ENCODE measurements around the gene ZNF280B. TPM values are rescaled to one million over a fixed set of nuclear protein-coding genes. Genes with fewer than 3 reads are reported as not detected.
"Not testable (repeated sequence)": the region's sequence is repeated elsewhere in the genome, so short reads cannot be mapped to it uniquely, and the experiment has no call there.

The ZNF280B gene
- total RNA-seq, 2 donors from 2014 or later = 0.46 to 0.81 TPM

GRCh38 chr22:22513619-22514018, 5.1 kb upstream of the ZNF280B start:
- intact Hi-C loops (cut with DNase I) = no loop called here

GRCh38 chr22:22512951-22513350, 4.4 kb upstream of the ZNF280B start:
- no peak for DNase-seq (ENCODE audit: low spot score)
- intact Hi-C loops (cut with DNase I) = no loop called here

More at GRCh38 chr22:22513619-22514018, 5.1 kb upstream of the ZNF280B start:
- DNase-seq (ENCODE audit: low spot score) = no peak

- intact Hi-C loops (cut with DNase I); DNase-seq (ENCODE audit: low spot score): not testable (repeated sequence)
Observed at GRCh38 chr22:22510833-22511232, 2.3 kb upstream of the ZNF280B start.

- intact Hi-C loops (cut with DNase I); DNase-seq (ENCODE audit: low spot score): not testable (repeated sequence)
Observed at GRCh38 chr22:22509912-22510311, 1.4 kb upstream of the ZNF280B start.

- intact Hi-C loops (cut with DNase I) = no loop called here
- no peak for DNase-seq (ENCODE audit: low spot score)
Observed at GRCh38 chr22:22507743-22508273, 734 bp downstream of the ZNF280B start.

- DNase-seq (ENCODE audit: low spot score) = no peak
- intact Hi-C loops (cut with DNase I) = no loop called here
Observed at GRCh38 chr22:22506736-22507135, 1.8 kb downstream of the ZNF280B start.

- no peak for DNase-seq (ENCODE audit: low spot score)
- intact Hi-C loops (cut with DNase I) = no loop called here
Observed at GRCh38 chr22:22498267-22498666, 10.3 kb downstream of the ZNF280B start.

- intact Hi-C loops (cut with DNase I); DNase-seq (ENCODE audit: low spot score): not testable (repeated sequence)
Observed at GRCh38 chr22:22491589-22491988, 17.0 kb downstream of the ZNF280B start.

- DNase-seq (ENCODE audit: low spot score) = no peak
Observed at GRCh38 chr22:22488736-22489135, 19.8 kb downstream of the ZNF280B start.

GRCh38 chr22:22487869-22488597, 20.5 kb downstream of the ZNF280B start:
- intact Hi-C loops (cut with DNase I) = no loop called here
- DNase-seq (ENCODE audit: low spot score) = no peak

More at GRCh38 chr22:22488736-22489135, 19.8 kb downstream of the ZNF280B start:
- intact Hi-C loops (cut with DNase I) = no loop called here

GRCh38 chr22:22487059-22487458, 21.5 kb downstream of the ZNF280B start:
- DNase-seq (ENCODE audit: low spot score) = no peak
- intact Hi-C loops (cut with DNase I) = no loop called here

- DNase-seq (ENCODE audit: low spot score) = no peak
- intact Hi-C loops (cut with DNase I) = no loop called here
Observed at GRCh38 chr22:22486132-22486899, 22.2 kb downstream of the ZNF280B start.

- intact Hi-C loops (cut with DNase I) = no loop called here
- no peak for DNase-seq (ENCODE audit: low spot score)
Observed at GRCh38 chr22:22485524-22485923, 23.0 kb downstream of the ZNF280B start.

- DNase-seq (ENCODE audit: low spot score) = no peak
- intact Hi-C loops (cut with DNase I) = no loop called here
Observed at GRCh38 chr22:22484023-22484422, 24.5 kb downstream of the ZNF280B start.

GRCh38 chr22:22480940-22481339, 27.6 kb downstream of the ZNF280B start:
- intact Hi-C loops (cut with DNase I) = no loop called here
- no peak for DNase-seq (ENCODE audit: low spot score)

- no peak for DNase-seq (ENCODE audit: low spot score)
- intact Hi-C loops (cut with DNase I) = no loop called here
Observed at GRCh38 chr22:22479999-22480532, 28.5 kb downstream of the ZNF280B start.

GRCh38 chr22:22479116-22479515, 29.4 kb downstream of the ZNF280B start:
- intact Hi-C loops (cut with DNase I) = no loop called here

GRCh38 chr22:22478470-22478869, 30.1 kb downstream of the ZNF280B start:
- intact Hi-C loops (cut with DNase I) = no loop called here
- no peak for DNase-seq (ENCODE audit: low spot score)

More at GRCh38 chr22:22479116-22479515, 29.4 kb downstream of the ZNF280B start:
- no peak for DNase-seq (ENCODE audit: low spot score)

- intact Hi-C loops (cut with DNase I) = no loop called here
- no peak for DNase-seq (ENCODE audit: low spot score)
Observed at GRCh38 chr22:22474733-22475132, 33.8 kb downstream of the ZNF280B start.

GRCh38 chr22:22471104-22471503, 37.4 kb downstream of the ZNF280B start:
- intact Hi-C loops (cut with DNase I); DNase-seq (ENCODE audit: low spot score): not testable (repeated sequence)
